HG02852 (cell line): Measurements from ENCODE around the gene PROK1.
"Not testable (repeated sequence)": the region's sequence is repeated elsewhere in the genome, so short reads cannot be mapped to it uniquely, and the experiment has no call there.

ENCODE experiments used
- ATAC-seq: cut with Tn5 transposase; IDR thresholded peaks from one replicate; pipeline ENCODE4 v1.9.1; 2021; ENCODE audit warnings: mild to moderate bottlenecking, moderate library complexity; ENCODE audit not compliant: unreplicated experiment

The PROK1 gene

DNA sequence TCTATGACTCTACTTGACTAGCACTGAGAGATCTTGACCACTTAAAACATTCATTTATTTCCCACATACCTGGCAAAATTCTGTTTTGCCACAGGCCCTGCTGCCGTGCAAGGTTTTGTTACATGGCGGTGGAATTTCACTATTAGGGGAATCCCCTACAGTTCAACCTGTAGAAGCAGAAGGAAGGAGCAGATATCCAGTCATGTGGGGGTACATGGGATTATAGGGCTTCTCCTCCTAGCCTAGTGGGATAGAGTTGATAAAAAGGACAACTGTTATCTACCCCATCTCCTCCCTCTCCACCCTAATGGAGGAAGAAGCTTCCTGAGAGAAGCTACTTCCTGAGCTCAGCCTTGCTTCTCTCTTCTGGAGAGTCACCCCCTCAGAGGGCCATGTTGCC is 17.7 kb upstream of the PROK1 start:
- no peak for ATAC-seq

DNA sequence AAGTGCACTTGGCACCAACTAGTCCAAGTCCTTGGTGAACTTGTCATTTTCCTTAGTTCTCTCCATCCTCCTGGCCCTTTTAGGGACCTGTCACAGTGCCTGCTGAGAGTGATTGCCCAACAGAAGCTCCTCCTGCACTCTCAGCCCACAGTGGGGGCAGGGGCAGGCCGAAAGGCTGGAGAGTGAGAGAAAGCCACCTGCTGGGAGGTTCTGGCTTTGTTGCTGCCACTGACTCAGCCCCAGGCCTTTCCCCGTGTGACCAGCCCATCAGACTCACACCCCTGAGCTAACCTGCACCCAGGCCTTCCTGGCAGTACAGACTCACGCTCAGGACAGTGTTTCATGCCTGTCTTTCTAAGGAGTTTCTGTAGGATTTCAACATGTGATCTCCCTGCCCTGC is 17.1 kb upstream of the PROK1 start:
- ATAC-seq, result no peak

GRCh38 chr1:110434946-110435345 is 16.0 kb upstream of the PROK1 start:
- ATAC-seq, result no peak

- ATAC-seq, result no peak
Measured at GRCh38 chr1:110436635-110437034, 14.3 kb upstream of the PROK1 start.

- ATAC-seq, result not testable (repeated sequence)
Measured at GRCh38 chr1:110437645-110438299, 13.2 kb upstream of the PROK1 start.

- ATAC-seq, result no peak
Measured at GRCh38 chr1:110438893-110439292, 12.1 kb upstream of the PROK1 start.

DNA sequence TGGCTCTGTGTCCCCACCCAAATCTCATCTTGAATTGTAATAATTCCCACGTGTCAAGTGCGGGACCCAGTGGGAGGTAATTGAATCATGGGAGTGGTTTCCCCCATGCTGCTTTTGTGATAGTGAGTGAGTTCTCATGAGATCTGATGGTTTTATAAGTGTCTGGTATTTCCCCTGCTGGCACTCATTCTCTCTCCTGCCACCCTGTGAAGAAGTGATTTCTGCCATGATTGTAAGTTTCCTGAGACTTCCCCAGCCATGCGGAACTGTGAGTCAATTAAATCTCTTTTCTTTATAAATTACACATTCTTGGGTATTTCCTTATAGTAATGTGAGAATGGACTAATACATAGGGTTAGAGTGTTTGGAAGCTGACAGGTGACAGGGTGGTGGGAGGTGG is 11.1 kb upstream of the PROK1 start:
- not testable (repeated sequence) for ATAC-seq

DNA sequence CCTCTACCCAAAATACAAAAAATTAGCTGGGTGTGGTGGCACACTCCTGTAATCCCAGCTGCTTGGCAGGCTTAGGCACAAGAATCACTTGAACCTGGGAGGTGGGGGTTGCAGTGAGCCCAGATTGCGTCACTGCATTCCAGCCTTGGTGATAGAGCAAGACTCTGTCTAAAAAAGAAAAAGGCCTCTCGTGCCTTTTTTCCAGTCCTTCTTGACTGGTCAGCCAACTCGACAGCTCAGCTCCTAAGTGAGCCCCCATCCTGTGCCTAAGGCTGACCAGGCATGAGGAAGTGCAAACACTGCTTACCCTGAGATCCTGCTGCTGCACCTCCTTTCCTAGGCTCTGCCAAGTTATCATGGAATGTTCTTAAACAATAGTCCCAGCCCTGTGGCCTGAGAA is 10.1 kb upstream of the PROK1 start:
- ATAC-seq, result no peak

GRCh38 chr1:110441888-110442287 is 9.1 kb upstream of the PROK1 start:
- ATAC-seq, result no peak

GRCh38 chr1:110443451-110443850 is 7.5 kb upstream of the PROK1 start:
- ATAC-seq, result no peak

- ATAC-seq, result no peak
Measured at GRCh38 chr1:110444561-110444960, 6.4 kb upstream of the PROK1 start.

GRCh38 chr1:110449661-110450651 is 993 bp upstream of the PROK1 start:
- ATAC-seq, result no peak

- ATAC-seq, result no peak
Measured at GRCh38 chr1:110452330-110452729, 1.4 kb downstream of the PROK1 start.

DNA sequence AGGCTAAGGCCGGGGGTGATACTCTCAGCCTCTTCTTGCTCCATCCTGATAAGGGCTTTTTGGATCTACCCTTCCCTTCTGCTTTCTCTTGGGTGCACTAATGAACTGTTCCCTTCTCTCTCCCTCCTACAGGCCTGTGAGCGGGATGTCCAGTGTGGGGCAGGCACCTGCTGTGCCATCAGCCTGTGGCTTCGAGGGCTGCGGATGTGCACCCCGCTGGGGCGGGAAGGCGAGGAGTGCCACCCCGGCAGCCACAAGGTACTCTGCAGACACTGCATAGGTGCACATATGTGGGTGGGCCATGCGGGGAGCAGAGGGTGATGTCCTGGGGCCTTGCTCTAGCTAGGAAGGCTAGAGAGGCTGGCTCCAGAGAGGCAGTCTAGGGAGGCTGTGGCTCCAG is 2.9 kb downstream of the PROK1 start:
- no peak for ATAC-seq

DNA sequence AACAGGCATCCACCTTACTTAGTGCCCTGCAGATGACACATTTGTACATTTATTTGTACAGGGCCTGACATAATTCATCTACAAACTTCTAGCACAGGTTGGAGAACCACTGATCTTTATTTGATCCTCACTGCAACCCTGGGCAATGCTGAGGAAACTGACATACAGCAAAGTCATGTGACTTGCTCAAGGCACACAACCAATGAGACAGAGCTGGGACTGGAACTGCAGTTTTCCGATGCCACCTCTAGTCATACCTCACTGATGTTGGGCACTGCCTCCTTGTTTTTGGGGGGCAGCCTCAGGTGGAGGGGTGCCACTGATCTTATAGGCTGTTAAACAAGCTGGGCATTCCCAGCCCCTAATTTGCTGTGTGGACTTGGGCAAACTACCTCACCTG is 3.4 kb downstream of the PROK1 start:
- ATAC-seq, result no peak

- no peak for ATAC-seq
Measured at GRCh38 chr1:110455151-110455550, 4.2 kb downstream of the PROK1 start.

- no peak for ATAC-seq
Measured at GRCh38 chr1:110457206-110457605, 6.3 kb downstream of the PROK1 start.

GRCh38 chr1:110460253-110461220 is 9.6 kb downstream of the PROK1 start:
- ATAC-seq, result no peak

DNA sequence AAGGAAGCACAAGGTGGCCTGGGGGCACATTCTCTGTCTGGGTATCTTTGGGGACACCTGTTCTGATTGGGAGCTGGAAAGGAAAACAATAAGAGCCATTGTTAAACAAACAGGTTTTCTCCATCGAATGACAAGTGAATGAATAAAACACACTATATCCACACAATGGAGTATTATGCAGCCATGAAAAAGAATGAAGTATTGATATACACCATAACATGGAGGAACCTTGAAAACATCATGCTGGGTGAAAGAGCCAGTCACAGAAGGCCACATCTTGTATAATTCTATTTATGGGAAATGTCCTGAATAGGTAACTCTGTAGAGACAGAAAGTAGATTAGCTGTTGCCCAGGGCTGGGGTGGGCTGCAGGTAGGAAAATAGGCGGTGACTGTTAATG is 11.1 kb downstream of the PROK1 start:
- ATAC-seq, result no peak

DNA sequence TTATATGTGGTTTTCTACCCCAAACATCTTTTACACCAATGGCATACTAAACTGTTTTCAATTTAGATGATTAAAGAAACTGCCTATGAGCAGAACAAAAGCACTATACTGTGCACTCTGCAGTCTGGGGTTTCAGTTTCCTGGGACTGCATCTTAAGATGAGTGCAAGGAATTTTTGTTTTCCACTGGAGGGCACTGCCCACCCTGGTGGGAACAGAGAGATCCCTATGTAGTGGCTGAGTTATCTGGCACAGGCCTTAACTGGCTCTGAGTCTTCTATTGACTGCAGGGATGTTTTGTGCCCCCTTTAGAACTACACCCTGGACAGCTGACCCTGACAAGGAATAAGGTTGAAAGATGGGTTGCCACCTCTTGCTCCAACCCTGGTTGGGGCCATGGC is 12.0 kb downstream of the PROK1 start:
- no peak for ATAC-seq

- no peak for ATAC-seq
Measured at GRCh38 chr1:110463725-110464124, 12.8 kb downstream of the PROK1 start.
